Measurements from ENCODE around the gene PSRC1. TPM values are rescaled to one million over a fixed set of nuclear protein-coding genes. Genes with fewer than 3 reads are reported as not detected.

Gene PSRC1
- total and polyA plus RNA-seq, 5 donors = 1.6 to 4.6 (median 2.6) TPM

DNA sequence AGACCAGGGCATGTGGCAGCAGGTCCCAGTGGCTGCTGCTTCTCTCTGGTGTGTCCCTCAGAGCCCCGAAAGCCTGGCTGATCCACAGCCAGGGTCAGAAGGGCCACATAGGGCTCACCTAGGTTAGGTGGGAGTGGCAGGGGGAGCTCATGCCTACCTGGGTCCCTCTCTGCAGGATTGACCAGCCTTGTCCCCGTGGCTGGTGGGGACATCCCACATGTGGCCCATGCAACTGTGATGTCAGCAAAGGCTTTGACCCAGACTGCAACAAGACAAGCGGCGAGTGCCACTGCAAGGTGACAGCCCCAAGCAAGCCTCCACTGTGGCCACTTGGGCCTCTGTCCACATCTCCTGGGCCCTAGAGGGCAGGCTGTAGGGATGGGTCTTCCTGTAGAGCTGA is 17.9 kb downstream of the PSRC1 start:
- no peak overlapping the region for H3K4me3 ChIP-seq (ENCODE audit: low read length)
- no peak overlapping the region for H3K27ac ChIP-seq (ENCODE audit: low read length)
- DNase-seq (peak in 1 of 3 donors; percentile 18), ATAC-seq (no peak)
- intact Hi-C loops (cut with DNase I) = no loop called here
- no peaks in the 10 kb centered on the region for H3K27me3 ChIP-seq (ENCODE audit: control insufficient read depth, insufficient read depth)
- no peaks in the 10 kb centered on the region for H3K4me1 ChIP-seq (ENCODE audit: control insufficient read depth, insufficient read depth, low read length)
- 90% methylated on average over 4 of the region's 4 CpGs for WGBS
- H3K9me3 ChIP-seq (ENCODE audit: control insufficient read depth, low read length) = no peaks in the 10 kb centered on the region

DNA sequence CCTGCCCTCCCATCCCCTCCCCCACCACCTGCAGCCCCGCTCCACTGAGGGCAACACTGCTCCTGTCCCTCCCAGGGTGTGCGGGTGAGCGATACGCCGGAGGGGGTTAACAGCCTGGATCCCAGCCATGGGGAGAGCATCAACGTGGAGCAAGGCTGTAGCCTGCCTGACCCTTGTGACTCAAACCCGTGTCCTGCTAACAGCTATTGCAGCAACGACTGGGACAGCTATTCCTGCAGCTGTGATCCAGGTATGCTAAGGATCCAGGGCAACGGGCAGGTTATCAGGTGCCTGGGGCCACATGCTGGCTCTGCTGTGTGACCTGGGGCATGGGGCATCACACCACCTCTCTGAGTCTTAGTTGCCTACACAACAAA is 18.6 kb downstream of the PSRC1 start:
- ATAC-seq (no peak), DNase-seq (peak in 1 of 3 donors; percentile 18)
- H3K4me3 ChIP-seq (ENCODE audit: low read length) = no peak overlapping the region
- no peak overlapping the region for H3K27ac ChIP-seq (ENCODE audit: low read length)
- 71% methylated on average over 9 of the region's 9 CpGs for WGBS
- H3K4me1 ChIP-seq (ENCODE audit: control insufficient read depth, insufficient read depth, low read length) = no peaks in the 10 kb centered on the region
- H3K27me3 ChIP-seq (ENCODE audit: control insufficient read depth, insufficient read depth) = no peaks in the 10 kb centered on the region
- no peaks in the 10 kb centered on the region for H3K9me3 ChIP-seq (ENCODE audit: control insufficient read depth, low read length)
- intact Hi-C loops (cut with DNase I) = loop anchor here in 2 of 4 donors (5.0 kb wide), 2 partner anchors 133 to 268 kb away; partner anchors contain the start of gene SORT1 (in 1 of the 2)

DNA sequence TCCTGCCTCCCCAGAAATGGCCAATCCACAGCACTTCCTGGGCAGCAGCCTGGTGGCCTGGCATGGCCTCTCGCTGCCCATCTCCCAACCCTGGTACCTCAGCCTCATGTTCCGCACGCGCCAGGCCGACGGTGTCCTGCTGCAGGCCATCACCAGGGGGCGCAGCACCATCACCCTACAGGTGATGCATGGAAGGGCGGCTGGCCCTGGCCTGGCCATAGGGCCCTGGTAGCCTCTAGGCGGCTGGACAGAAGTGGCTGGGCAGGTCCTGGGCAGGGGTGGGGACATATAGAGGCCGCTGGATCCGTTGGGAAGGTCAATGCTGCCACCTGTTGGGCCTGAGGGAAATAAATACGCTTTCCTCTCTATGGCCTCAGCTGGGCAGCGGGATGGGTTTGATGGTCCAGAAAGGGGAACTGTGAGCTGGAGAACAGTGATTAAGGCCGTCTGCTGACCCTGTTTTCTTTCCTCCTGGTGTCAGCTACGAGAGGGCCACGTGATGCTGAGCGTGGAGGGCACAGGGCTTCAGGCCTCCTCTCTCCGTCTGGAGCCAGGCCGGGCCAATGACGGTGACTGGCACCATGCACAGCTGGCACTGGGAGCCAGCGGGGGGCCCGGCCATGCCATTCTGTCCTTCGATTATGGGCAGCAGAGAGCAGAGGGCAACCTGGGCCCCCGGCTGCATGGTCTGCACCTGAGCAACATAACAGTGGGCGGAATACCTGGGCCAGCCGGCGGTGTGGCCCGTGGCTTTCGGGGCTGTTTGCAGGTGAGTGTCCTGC is 19.2 kb downstream of the PSRC1 start:
- intact Hi-C loops (cut with DNase I) = loop anchor here in 3 of 4 donors (1.0 to 5.0 kb wide), 3 partner anchors 134 to 269 kb away; partner anchors contain the start of gene SORT1 (in 1 of the 3)
- Histone ChIP-seq H3K4me1 (ENCODE audit: control insufficient read depth, insufficient read depth, low read length) (no peaks in the 10 kb centered on the region), H3K27ac (ENCODE audit: low read length) (no peak overlapping the region), H3K9me3 (ENCODE audit: control insufficient read depth, low read length) (no peaks in the 10 kb centered on the region), H3K27me3 (ENCODE audit: control insufficient read depth, insufficient read depth) (no peaks in the 10 kb centered on the region), H3K4me3 (ENCODE audit: low read length) (no peak overlapping the region)
- ATAC-seq = peak; percentile 86 to 92
- WGBS = 49% methylated on average over 29 of the region's 29 CpGs
- peak; percentile 81 to 94 (median 93) for DNase-seq

DNA sequence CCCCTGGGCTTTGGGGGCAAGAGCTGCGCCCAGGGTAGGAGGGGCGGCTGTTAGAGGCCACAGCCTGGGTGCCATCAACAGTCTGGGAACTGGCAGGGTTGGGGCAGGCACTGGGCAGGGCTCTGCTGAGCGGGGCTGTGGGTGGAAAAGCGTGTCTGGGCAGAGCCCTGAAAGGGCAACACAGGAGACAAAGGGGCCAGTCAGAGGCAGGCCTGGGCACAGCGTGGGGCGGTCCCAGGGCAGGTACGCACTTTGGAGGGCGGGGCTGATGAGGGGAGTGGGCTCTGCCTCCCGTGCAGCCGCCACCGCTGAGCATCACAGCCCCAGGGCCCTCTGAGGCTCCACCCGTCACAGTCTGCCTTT is 19.7 kb downstream of the PSRC1 start:
- peak; percentile 4 to 18 for ATAC-seq
- no peak for DNase-seq
- intact Hi-C loops (cut with DNase I) = loop anchor here in 3 of 4 donors (1.0 to 5.0 kb wide), 3 partner anchors 134 to 269 kb away; partner anchors contain the start of gene SORT1 (in 1 of the 3)

DNA sequence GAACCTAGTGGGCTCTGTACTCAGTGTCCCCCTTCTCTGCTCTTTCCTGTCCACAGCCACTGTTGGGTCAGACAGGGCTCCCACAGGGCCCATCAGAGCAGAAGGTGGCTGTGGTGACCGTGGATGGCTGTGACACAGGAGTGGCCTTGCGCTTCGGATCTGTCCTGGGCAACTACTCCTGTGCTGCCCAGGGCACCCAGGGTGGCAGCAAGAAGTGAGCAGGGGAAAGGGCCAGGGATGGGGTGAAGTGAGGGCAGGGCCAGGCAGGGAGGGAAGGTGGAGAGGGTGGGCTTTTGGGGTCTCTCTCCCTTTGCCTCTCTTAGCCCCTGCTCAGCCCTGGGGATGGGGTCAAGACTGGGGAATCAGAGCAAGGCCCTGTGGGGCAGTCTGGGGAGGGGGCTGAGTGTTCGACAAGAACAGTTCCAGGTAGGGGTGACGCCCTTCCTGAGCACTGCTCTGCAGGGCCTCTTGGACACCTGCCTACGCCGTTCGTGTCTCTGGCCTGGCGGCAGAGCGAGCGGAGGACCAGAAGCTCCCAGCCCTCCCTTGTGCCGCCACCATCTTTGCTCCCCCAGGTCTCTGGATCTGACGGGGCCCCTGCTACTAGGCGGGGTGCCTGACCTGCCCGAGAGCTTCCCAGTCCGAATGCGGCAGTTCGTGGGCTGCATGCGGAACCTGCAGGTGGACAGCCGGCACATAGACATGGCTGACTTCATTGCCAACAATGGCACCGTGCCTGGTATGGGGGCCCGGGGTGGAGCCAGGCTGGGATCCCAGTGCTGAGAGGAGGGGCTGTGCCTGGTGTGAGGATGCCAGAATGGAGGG is 20.5 kb downstream of the PSRC1 start:
- 84% methylated on average over 22 of the region's 22 CpGs for WGBS
- ATAC-seq (no peak), DNase-seq (peak in 1 of 3 donors; percentile 24)
- Histone ChIP-seq H3K9me3 (ENCODE audit: control insufficient read depth, low read length) (no peaks in the 10 kb centered on the region), H3K27ac (ENCODE audit: low read length) (no peak overlapping the region), H3K4me3 (ENCODE audit: low read length) (no peak overlapping the region), H3K4me1 (ENCODE audit: control insufficient read depth, insufficient read depth, low read length) (no peaks in the 10 kb centered on the region), H3K27me3 (ENCODE audit: control insufficient read depth, insufficient read depth) (no peaks in the 10 kb centered on the region)
- intact Hi-C loops (cut with DNase I) = loop anchor here in 3 of 4 donors (1.0 to 5.0 kb wide), 3 partner anchors 135 to 270 kb away; partner anchors contain the start of gene SORT1 (in 1 of the 3)

More for the DNA sequence above, 19.7 kb downstream of the PSRC1 start:
- Histone ChIP-seq H3K27me3 (ENCODE audit: control insufficient read depth, insufficient read depth) (no peaks in the 10 kb centered on the region), H3K4me3 (ENCODE audit: low read length) (no peak overlapping the region), H3K27ac (ENCODE audit: low read length) (no peak overlapping the region), H3K4me1 (ENCODE audit: control insufficient read depth, insufficient read depth, low read length) (no peaks in the 10 kb centered on the region), H3K9me3 (ENCODE audit: control insufficient read depth, low read length) (no peaks in the 10 kb centered on the region)
- 64% methylated on average over 12 of the region's 12 CpGs for whole genome bisulfite sequencing

DNA sequence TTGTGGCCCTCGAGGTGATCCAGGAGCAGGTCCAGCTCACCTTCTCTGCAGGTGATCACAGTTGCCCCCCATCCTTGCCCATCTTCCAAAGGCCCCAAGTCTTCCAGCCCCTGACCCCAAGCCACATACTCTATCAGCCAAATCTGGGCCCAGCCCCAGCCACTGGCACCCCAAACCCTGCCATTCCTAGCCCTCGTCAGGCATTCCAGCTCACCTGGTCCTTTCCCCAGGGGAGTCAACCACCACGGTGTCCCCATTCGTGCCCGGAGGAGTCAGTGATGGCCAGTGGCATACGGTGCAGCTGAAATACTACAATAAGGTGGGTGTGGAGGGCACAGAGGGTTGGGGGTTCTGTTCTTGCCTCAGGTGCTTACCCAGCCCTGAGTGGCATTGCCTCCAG is 21.4 kb downstream of the PSRC1 start:
- no peaks in the 10 kb centered on the region for H3K4me1 ChIP-seq (ENCODE audit: control insufficient read depth, insufficient read depth, low read length)
- ATAC-seq = no peak
- intact Hi-C loops (cut with DNase I) = loop anchor here in 2 of 4 donors (5.0 kb wide), 2 partner anchors 136 to 271 kb away; partner anchors contain the start of gene SORT1 (in 1 of the 2)
- H3K27ac ChIP-seq (ENCODE audit: low read length) = no peak overlapping the region
- H3K4me3 ChIP-seq (ENCODE audit: low read length) = no peak overlapping the region
- H3K9me3 ChIP-seq (ENCODE audit: control insufficient read depth, low read length) = no peaks in the 10 kb centered on the region
- no peaks in the 10 kb centered on the region for H3K27me3 ChIP-seq (ENCODE audit: control insufficient read depth, insufficient read depth)
- WGBS = 86% methylated on average over 6 of the region's 6 CpGs
- DNase-seq = peak in 1 of 3 donors; percentile 24

DNA sequence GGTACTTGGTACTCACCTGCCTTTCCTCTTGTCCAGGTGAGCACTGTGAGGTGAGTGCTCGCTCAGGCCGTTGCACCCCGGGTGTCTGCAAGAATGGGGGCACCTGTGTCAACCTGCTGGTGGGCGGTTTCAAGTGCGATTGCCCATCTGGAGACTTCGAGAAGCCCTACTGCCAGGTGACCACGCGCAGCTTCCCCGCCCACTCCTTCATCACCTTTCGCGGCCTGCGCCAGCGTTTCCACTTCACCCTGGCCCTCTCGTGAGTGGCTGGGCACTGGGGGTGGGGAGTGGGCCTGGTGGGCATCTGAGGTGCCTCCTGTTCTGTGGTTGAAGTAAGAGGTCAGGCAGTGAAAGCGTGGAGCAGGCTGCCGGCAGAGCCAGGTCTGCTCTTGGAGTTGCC is 21.9 kb downstream of the PSRC1 start:
- Histone ChIP-seq H3K4me1 (ENCODE audit: control insufficient read depth, insufficient read depth, low read length) (no peaks in the 10 kb centered on the region), H3K9me3 (ENCODE audit: control insufficient read depth, low read length) (no peaks in the 10 kb centered on the region), H3K4me3 (ENCODE audit: low read length) (no peak overlapping the region), H3K27ac (ENCODE audit: low read length) (no peak overlapping the region), H3K27me3 (ENCODE audit: control insufficient read depth, insufficient read depth) (no peaks in the 10 kb centered on the region)
- ATAC-seq = no peak
- intact Hi-C loops (cut with DNase I) = loop anchor here in 2 of 4 donors (5.0 kb wide), 2 partner anchors 136 to 271 kb away; partner anchors contain the start of gene SORT1 (in 1 of the 2)
- DNase-seq = peak in 1 of 3 donors; percentile 18
- WGBS = 89% methylated on average over 16 of the region's 16 CpGs

DNA sequence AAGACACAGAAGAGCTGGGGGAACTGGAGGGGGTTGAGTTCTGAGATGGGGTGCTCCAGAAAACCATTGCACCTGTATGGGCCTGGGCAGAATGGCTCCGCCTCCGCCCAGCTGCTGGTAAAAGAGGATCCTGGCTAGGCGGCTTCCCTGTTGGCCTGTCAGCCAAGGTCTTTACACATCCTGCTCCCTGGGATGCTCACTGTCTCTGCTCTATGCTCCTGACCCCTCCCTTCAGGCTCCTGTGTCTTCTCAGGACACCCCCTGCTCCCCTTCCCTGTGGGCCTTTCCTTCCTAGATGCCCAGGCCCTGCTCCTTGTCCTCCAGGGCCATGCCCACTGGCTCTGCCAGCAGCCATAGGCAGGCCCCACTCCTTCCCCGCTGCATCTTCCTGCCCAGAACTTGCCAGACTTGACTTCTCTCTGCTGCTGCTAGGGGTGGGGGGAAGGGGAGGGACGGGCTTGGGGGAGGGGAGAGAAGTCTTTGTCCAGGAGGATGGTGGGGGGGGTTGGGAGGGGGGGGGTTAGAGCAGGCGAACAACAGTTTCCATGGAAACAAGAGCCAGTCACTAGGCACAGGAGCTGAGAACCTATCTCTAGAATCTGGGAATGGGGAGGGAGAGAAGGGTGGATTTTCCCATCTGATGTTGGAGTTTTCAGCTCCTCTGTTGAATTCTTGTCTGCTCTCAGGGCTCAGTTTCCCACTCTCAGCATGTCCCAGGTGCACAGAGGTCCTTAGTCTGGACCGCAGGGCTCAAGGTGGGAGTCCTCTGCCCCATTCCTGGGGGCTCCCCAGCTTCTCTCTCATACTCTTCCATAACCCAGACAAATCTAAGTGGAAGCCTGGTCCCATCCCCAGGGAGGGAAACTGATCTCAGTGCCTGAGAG is 23.0 kb downstream of the PSRC1 start:
- Histone ChIP-seq H3K9me3 (ENCODE audit: control insufficient read depth, low read length) (no peaks in the 10 kb centered on the region), H3K27ac (ENCODE audit: low read length) (no peak overlapping the region), H3K27me3 (ENCODE audit: control insufficient read depth, insufficient read depth) (no peaks in the 10 kb centered on the region), H3K4me1 (ENCODE audit: control insufficient read depth, insufficient read depth, low read length) (peaks cover 6% of the 10 kb centered on the region), H3K4me3 (ENCODE audit: low read length) (no peak overlapping the region)
- 79% methylated on average over 7 of the region's 7 CpGs for WGBS
- intact Hi-C loops (cut with DNase I) = loop anchor here in 2 of 4 donors (5.0 kb wide), 2 partner anchors 137 to 272 kb away; partner anchors contain the start of gene SORT1 (in 1 of the 2)
- ATAC-seq (no peak), DNase-seq (no peak)

DNA sequence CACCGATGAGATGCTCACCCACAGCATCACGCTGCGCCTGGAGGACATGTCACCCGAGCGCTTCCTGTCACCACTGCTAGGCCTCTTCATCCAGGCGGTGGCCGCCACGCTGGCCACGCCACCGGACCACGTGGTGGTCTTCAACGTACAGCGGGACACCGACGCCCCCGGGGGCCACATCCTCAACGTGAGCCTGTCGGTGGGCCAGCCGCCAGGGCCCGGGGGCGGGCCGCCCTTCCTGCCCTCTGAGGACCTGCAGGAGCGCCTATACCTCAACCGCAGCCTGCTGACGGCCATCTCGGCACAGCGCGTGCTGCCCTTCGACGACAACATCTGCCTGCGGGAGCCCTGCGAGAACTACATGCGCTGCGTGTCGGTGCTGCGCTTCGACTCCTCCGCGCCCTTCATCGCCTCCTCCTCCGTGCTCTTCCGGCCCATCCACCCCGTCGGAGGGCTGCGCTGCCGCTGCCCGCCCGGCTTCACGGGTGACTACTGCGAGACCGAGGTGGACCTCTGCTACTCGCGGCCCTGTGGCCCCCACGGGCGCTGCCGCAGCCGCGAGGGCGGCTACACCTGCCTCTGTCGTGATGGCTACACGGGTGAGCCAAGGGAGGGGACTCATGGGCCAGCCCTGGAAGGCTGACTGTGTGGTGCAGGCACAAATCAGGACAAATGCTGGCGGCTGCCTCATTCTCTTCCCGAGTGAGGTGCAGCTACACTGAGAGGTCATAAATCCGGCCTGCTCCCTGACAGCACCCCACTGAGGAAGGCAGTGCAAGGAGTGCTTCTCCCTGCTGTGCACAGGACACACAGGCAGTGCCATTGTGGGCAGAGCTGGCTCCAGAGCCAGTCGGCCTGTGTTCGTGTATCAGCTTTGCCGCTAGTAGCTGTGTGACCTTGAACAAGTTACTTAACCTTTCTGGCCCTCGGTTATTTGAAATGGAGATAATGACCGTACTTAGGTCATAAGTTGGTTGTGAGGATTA is 24.2 kb downstream of the PSRC1 start:
- peaks cover 15% of the 10 kb centered on the region for H3K4me1 ChIP-seq (ENCODE audit: control insufficient read depth, insufficient read depth, low read length)
- no peak overlapping the region for H3K27ac ChIP-seq (ENCODE audit: low read length)
- DNase-seq (peak in 2 of 3 donors; percentile 55 to 61), ATAC-seq (no peak)
- H3K27me3 ChIP-seq (ENCODE audit: control insufficient read depth, insufficient read depth) = no peaks in the 10 kb centered on the region
- 91% methylated on average over 69 of the region's 69 CpGs for WGBS
- H3K9me3 ChIP-seq (ENCODE audit: control insufficient read depth, low read length) = no peaks in the 10 kb centered on the region
- H3K4me3 ChIP-seq (ENCODE audit: low read length) = no peak overlapping the region
- intact Hi-C loops (cut with DNase I) = no loop called here
